HepG2 (cell line): Measurements from ENCODE around the gene CMTM4. TPM values are rescaled to one million over a fixed set of nuclear protein-coding genes. Genes with fewer than 3 reads are reported as not detected.

Experiments
- CREB3 ChIP-seq: sonication (generic); formaldehyde crosslinking; IDR thresholded peaks from 2 replicates; pipeline ENCODE4 v1.5.0; 2020; ENCODE audit warnings: missing genetic modification reagents
- ELF4 ChIP-seq: sonication (generic); formaldehyde crosslinking; IDR thresholded peaks from 2 replicates; pipeline ENCODE4 v1.5.0; 2020; ENCODE audit warnings: missing genetic modification reagents, mild to moderate bottlenecking, moderate library complexity, borderline replicate concordance
- GATAD1 ChIP-seq: IDR thresholded peaks from 2 replicates; pipeline ENCODE4 v1.6.1; 2016; ENCODE audit warnings: missing genetic modification reagents, missing compliant biosample characterization
- KMT2A ChIP-seq: sonication (generic); formaldehyde crosslinking; IDR thresholded peaks from 2 replicates; pipeline ENCODE4 v1.4.0; 2020; ENCODE audit warnings: missing genetic modification reagents
- NR3C1 ChIP-seq: sonication (generic); formaldehyde crosslinking; IDR thresholded peaks from 2 replicates; pipeline ENCODE4 v1.4.0; 2020; ENCODE audit warnings: missing genetic modification reagents
- POGZ ChIP-seq: sonication (generic); formaldehyde crosslinking; IDR thresholded peaks from 2 replicates; pipeline ENCODE4 v1.4.0; 2020; ENCODE audit warnings: mild to moderate bottlenecking, missing genetic modification reagents
- PRDM10 ChIP-seq: sonication (generic); formaldehyde crosslinking; IDR thresholded peaks from 2 replicates; pipeline ENCODE4 v1.4.0; 2020; ENCODE audit warnings: low read depth, missing genetic modification reagents
- RBAK ChIP-seq: sonication (generic); formaldehyde crosslinking; IDR thresholded peaks from 2 replicates; pipeline ENCODE4 v1.5.1; 2020; ENCODE audit warnings: mild to moderate bottlenecking, missing genetic modification reagents
- TAF1 ChIP-seq: sonication (generic); formaldehyde crosslinking; IDR thresholded peaks from 2 replicates; pipeline ENCODE4 v1.4.0; 2020; ENCODE audit warnings: missing genetic modification reagents
- TGIF2 ChIP-seq: IDR thresholded peaks from 2 replicates; pipeline ENCODE4 v1.6.1; 2016; ENCODE audit warnings: control low read depth, missing compliant biosample characterization
- ZHX1 ChIP-seq: sonication (generic); formaldehyde crosslinking; IDR thresholded peaks from 2 replicates; pipeline ENCODE4 v1.8.1; 2022; ENCODE audit warnings: low read depth, mild to moderate bottlenecking, missing genetic modification reagents
- ZNF713 ChIP-seq: sonication (generic); formaldehyde crosslinking; IDR thresholded peaks from 2 replicates; pipeline ENCODE4 v1.4.0; 2020; ENCODE audit warnings: mild to moderate bottlenecking, missing genetic modification reagents
- ZNF770 ChIP-seq: sonication (generic); formaldehyde crosslinking; IDR thresholded peaks from 2 replicates; pipeline ENCODE4 v1.5.0; 2020; ENCODE audit warnings: mild to moderate bottlenecking, missing genetic modification reagents
- ZNF776 ChIP-seq: sonication (generic); formaldehyde crosslinking; IDR thresholded peaks from 2 replicates; pipeline ENCODE4 v1.4.0; 2020; ENCODE audit warnings: mild to moderate bottlenecking, missing genetic modification reagents
- ZNF841 ChIP-seq: sonication (generic); formaldehyde crosslinking; IDR thresholded peaks from 2 replicates; pipeline ENCODE4 v1.8.1; 2023; ENCODE audit warnings: missing genetic modification reagents, borderline replicate concordance
- ZSCAN12 ChIP-seq: sonication (generic); formaldehyde crosslinking; IDR thresholded peaks from 2 replicates; pipeline ENCODE4 v1.9.0; 2021; ENCODE audit warnings: mild to moderate bottlenecking, missing genetic modification reagents
- ZUFSP ChIP-seq: sonication (generic); formaldehyde crosslinking; IDR thresholded peaks from 2 replicates; pipeline ENCODE4 v1.9.0; 2021; ENCODE audit warnings: missing genetic modification reagents, mild to moderate bottlenecking, borderline replicate concordance
- polyA plus RNA-seq, 8 experiments: library from polyadenylated mRNA; depleted of rRNA in 3 of 8; stranded (reverse) in 7 of 8; unstranded in 1 of 8; fragments of >200 nt; fragmentation: Illumina TruSeq in 4 of 8; extraction: Trizol in 4 of 8; gene quantifications; 2 replicates each; pipeline versions ENCODE4 v1.2.1 to v1.2.3, GENCODE V29; 2011 to 2016; ENCODE audit warnings: low read depth in 4 of 8, missing spikeins in 1 of 8, mixed read lengths in 1 of 8; ENCODE audit not compliant: insufficient read depth in 1 of 8
- total RNA-seq, 5 experiments: library from RNA; depleted of rRNA; stranded (reverse); fragments of >200 nt; fragmentation: Illumina TruSeq; extraction: Trizol; gene quantifications; 2 replicates each; pipeline ENCODE4 v1.2.3, GENCODE V29; 2016; ENCODE audit warnings: low read depth in 1 of 5

The CMTM4 gene
- total and polyA plus RNA-seq, 2 of the 13 experiments (the other 11 are each of a cell fraction or from before 2014, with no cell fraction given): 32.0 to 36.3 TPM

- TF ChIP-seq ZHX1: no peak
- no peak for TF ChIP-seq ZSCAN12 (CRISPR knock-in tag)
- TF ChIP-seq TAF1 (CRISPR knock-in tag): peak; percentile 32; the same call in 1 of the 2 replicates
- no peak for TF ChIP-seq ZNF770 (CRISPR knock-in tag)
- no peak; the same call in 1 of the 2 replicates for TF ChIP-seq ZNF776
- no peak; the same call in 1 of the 2 replicates for TF ChIP-seq KMT2A (CRISPR knock-in tag)
- no peak for TF ChIP-seq POGZ (CRISPR knock-in tag)
- TF ChIP-seq ZNF713 (CRISPR knock-in tag): no peak
- no peak for TF ChIP-seq RBAK (CRISPR knock-in tag)
- TF ChIP-seq TGIF2 (CRISPR knock-in tag): no peak
- TF ChIP-seq GATAD1 (CRISPR knock-in tag): no peak
- TF ChIP-seq NR3C1 (CRISPR knock-in tag): no peak
- no peak for TF ChIP-seq ZNF841 (CRISPR knock-in tag)
- TF ChIP-seq CREB3: 0 out of 2 replicates have a peak, but pooled peaks have one; percentile 28
- no peak for TF ChIP-seq ELF4 (CRISPR knock-in tag)
- TF ChIP-seq PRDM10 (CRISPR knock-in tag): 0 out of 2 replicates have a peak, but pooled peaks have one; percentile 17
- TF ChIP-seq ZUFSP (CRISPR knock-in tag): no peak
These were observed 92.0 kb downstream of the CMTM4 start, which contains the start of gene CMTM3 (continued) for GRCh38 chr16:66604376-66605176.
